ENCODE data around the gene CFAP61. TPM values are rescaled to one million over a fixed set of nuclear protein-coding genes. Genes with fewer than 3 reads are reported as not detected.

Gene CFAP61
- total and polyA plus RNA-seq, 11 donors: 12.1 to 102 (median 41.8) TPM

DNA sequence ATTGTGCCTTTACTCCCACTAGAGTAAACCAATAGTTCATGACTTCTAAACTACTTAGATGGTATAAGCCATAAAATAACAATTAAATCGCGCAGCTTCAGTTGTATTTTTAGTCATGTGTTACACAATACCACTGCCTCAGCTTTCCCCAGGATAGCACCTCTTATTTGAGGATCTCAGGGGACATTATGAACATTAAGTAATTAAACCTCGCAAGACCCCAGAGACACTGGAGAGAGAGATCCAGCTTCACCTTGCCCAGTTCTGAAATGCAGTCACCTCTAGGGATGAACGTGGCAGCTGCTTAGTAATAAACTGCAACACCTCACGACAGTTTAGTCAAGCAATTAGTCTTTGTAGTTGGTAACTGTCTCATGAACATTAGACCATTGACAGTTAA, 87.1 kb downstream of the CFAP61 start:
- ATAC-seq (no peak), DNase-seq (no peak)
- TF ChIP-seq, protein P1, sequence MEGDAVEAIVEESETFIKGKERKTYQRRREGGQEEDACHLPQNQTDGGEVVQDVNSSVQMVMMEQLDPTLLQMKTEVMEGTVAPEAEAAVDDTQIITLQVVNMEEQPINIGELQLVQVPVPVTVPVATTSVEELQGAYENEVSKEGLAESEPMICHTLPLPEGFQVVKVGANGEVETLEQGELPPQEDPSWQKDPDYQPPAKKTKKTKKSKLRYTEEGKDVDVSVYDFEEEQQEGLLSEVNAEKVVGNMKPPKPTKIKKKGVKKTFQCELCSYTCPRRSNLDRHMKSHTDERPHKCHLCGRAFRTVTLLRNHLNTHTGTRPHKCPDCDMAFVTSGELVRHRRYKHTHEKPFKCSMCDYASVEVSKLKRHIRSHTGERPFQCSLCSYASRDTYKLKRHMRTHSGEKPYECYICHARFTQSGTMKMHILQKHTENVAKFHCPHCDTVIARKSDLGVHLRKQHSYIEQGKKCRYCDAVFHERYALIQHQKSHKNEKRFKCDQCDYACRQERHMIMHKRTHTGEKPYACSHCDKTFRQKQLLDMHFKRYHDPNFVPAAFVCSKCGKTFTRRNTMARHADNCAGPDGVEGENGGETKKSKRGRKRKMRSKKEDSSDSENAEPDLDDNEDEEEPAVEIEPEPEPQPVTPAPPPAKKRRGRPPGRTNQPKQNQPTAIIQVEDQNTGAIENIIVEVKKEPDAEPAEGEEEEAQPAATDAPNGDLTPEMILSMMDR (IDR thresholded peaks at IDR 0.05): no peak
- no peak for TF ChIP-seq POLR2A (IDR thresholded peaks at IDR 0.05)
- H3K9me3 ChIP-seq: peaks cover 0 to 20% (median 0%) of the 10 kb centered on the region in 12 donors
- intact Hi-C loops (cut with DNase I): loop anchor here in 4 of 10 donors (2.0 to 10.0 kb wide), 4 partner anchors 51 to 95 kb away; no protein-coding TSS in a partner anchor
- H3K27me3 ChIP-seq: no peaks in the 10 kb centered on the region
- peak overlapping the region in 9 of 12 donors; percentile 37 to 82 (median 69) for H3K27ac ChIP-seq
- H3K4me3 ChIP-seq: no peak overlapping the region
- 79 to 89% (median 81%) methylated on average over 5 of the region's 5 CpGs for WGBS, 4 donors
- H3K36me3 ChIP-seq: no peaks in the 10 kb centered on the region
- peaks cover 0 to 21% (median 0%) of the 10 kb centered on the region in 12 donors for H3K4me1 ChIP-seq

DNA sequence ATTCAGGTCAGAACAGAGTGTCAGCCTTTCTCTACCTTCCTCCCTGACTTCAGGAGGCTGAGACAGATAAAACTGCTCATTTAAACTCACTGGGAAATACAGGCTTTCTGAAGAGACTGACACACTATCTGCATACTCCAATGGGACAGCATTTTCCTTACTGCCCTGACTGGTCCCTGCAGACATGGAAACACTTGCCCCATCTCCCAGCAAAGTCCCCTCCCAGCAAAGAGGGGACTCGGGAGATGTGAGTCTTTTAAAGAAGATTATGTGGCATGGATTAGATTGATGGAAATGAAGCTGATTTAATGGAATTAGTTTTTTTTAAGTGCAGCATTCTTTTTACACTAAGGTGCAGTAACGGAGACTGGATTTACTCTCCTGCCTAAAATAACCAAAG, 90.8 kb downstream of the CFAP61 start:
- Histone ChIP-seq H3K36me3 (no peaks in the 10 kb centered on the region), H3K4me3 (no peak overlapping the region), H3K4me1 (peaks cover 0 to 9% (median 0%) of the 10 kb centered on the region in 12 donors), H3K27ac (no peak overlapping the region), H3K27me3 (no peaks in the 10 kb centered on the region), H3K9me3 (peaks cover 0 to 7% (median 0%) of the 10 kb centered on the region in 12 donors)
- ATAC-seq (no peak), DNase-seq (no peak)
- WGBS, 4 donors: 49 to 72% (median 62%) methylated on average over 2 of the region's 2 CpGs
- intact Hi-C loops (cut with DNase I): no loop called here
- TF ChIP-seq POLR2A (IDR thresholded peaks at IDR 0.05): no peak
- TF ChIP-seq, protein P1 (IDR thresholded peaks at IDR 0.05): no peak

DNA sequence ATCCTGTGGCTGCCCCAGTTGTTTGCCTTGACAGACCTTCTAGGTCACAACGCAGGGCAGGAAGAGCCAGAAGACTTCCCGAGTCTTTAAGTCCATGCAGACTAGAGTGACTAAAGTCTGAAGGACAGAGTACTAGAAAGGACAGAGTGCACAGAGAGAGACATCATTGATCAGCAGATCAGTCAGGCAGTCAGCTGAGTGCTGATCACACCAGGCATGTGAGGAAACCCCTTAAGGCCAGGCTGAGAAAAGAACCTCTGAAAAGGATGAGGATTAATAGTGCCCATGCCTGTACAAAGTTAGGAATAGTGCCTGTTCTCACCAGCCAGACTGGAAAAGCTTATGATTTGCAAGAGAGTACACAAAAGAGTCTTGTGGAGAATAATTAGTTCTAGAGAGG, 91.3 kb downstream of the CFAP61 start:
- Histone ChIP-seq H3K27ac (no peak overlapping the region), H3K4me3 (no peak overlapping the region), H3K4me1 (peaks cover 0 to 8% (median 0%) of the 10 kb centered on the region in 12 donors), H3K27me3 (no peaks in the 10 kb centered on the region), H3K36me3 (no peaks in the 10 kb centered on the region), H3K9me3 (peaks cover 0 to 7% (median 0%) of the 10 kb centered on the region in 12 donors)
- intact Hi-C loops (cut with DNase I): no loop called here
- TF ChIP-seq POLR2A (IDR thresholded peaks at IDR 0.05): no peak
- TF ChIP-seq, protein P1 (IDR thresholded peaks at IDR 0.05): no peak
- WGBS, 4 donors: 35 to 67% (median 53%) methylated on average over 2 of the region's 2 CpGs
- DNase-seq (no peak), ATAC-seq (peak in 1 of 4 donors; percentile 16)

DNA sequence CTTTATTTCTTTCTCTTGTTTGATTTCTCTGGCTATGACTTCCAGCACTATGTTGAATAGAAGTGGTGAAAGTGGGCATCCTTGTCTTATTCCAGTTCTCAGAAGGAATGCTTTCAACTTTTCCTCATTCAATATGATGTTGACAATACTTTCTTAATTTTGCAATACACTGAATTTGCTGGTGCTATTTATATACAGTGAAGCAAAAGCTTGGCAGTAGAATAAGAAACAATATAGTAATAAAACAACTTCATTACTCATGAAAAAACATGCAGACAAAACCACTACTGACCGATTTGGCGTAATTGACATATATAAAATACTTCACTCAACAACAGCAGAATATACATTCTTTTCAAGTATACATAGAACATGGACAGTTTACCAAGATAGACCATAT, 96.4 kb downstream of the CFAP61 start:
- no peak overlapping the region for H3K4me3 ChIP-seq
- no peak for TF ChIP-seq POLR2A (IDR thresholded peaks at IDR 0.05)
- TF ChIP-seq, protein P1 (IDR thresholded peaks at IDR 0.05): no peak
- intact Hi-C loops (cut with DNase I): no loop called here
- no peak for ATAC-seq
- H3K9me3 ChIP-seq: peaks cover 0 to 14% (median 0%) of the 10 kb centered on the region in 12 donors
- H3K4me1 ChIP-seq: peaks cover 0 to 3% (median 0%) of the 10 kb centered on the region in 12 donors
- 78 to 89% (median 84%) methylated on average over 2 of the region's 2 CpGs for WGBS, 4 donors
- H3K27me3 ChIP-seq: no peaks in the 10 kb centered on the region
- no peaks in the 10 kb centered on the region for H3K36me3 ChIP-seq
- DNase-seq: no peak
- no peak overlapping the region for H3K27ac ChIP-seq

Data from heart left ventricle (tissue), 16 donors.